ELF-1 (cell line): Measurements from ENCODE around the gene L3HYPDH.
A peak's percentile ranks its signal among the peaks of the same experiment; 100 is the strongest.

Source experiments
- DNase-seq: peaks from one replicate; pipeline ENCODE4 v3.0.0-alpha.2; 2016; ENCODE audit warnings: low read depth, low spot score

The L3HYPDH gene

GRCh38 chr14:59427653-59428580 lies 56.3 kb downstream of the L3HYPDH start:
- no peak for DNase-seq

GRCh38 chr14:59425322-59425935 lies 58.8 kb downstream of the L3HYPDH start:
- DNase-seq = peak; percentile 12

- no peak for DNase-seq
Measured at GRCh38 chr14:59424341-59425071, 59.7 kb downstream of the L3HYPDH start.
